GM12872 (cell line): Measurements from ENCODE around the gene NDUFB3.

Experiments used
- CTCF ChIP-seq: IDR thresholded peaks from 3 replicates; pipeline ENCODE4 v1.5.1; 2011; ENCODE audit warnings: low read depth, mild to moderate bottlenecking, low read length, moderate library complexity; ENCODE audit not compliant: insufficient read depth

The NDUFB3 gene

GRCh38 chr2:201074996-201075395, 3.2 kb downstream of the NDUFB3 start:
- no peak for TF ChIP-seq CTCF

DNA sequence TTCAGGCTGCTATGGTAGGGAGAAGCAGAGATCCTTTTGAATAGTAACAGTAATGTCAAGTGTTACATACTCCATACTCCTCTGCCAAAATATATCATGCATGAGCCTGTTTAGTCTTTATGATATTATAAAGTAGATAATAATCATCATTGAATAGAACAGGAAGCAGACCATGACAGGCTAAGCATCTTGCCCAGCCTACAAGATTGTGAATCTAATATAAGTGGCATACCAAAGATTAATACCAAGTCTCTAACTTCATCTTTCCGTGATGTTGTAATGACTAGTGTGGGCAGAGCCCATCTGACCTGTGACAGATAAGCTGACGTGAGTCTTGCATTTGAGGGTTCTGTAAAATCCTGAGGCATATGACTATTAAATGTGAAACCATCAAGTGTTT, 13.1 kb downstream of the NDUFB3 start:
- no peak for TF ChIP-seq CTCF

- TF ChIP-seq CTCF = no peak
These were observed 18.8 kb downstream of the NDUFB3 start for GRCh38 chr2:201090574-201090973.

- TF ChIP-seq CTCF = no peak
These were observed 21.8 kb downstream of the NDUFB3 start for GRCh38 chr2:201093573-201093972.

DNA sequence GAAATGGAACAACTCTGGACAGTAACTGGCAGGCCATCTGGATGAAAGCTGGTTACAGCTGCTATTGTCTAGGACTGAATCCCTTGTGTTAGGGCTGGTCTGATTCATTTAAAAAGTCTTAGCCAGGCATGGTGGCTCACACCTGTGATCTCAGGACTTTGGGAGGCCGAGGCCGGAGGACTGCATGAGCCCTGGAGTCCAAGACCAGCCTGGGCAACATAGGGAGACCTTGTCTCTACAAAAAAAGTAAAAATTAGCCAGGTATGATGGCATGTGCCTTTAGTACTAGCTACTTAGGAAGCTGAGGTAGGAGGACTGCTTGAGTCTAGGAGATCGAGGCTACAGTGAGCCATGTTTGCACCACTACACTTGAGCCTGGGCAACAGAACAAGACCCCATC, 28.7 kb downstream of the NDUFB3 start:
- no peak for TF ChIP-seq CTCF

GRCh38 chr2:201105759-201106158, 34.0 kb downstream of the NDUFB3 start:
- TF ChIP-seq CTCF = no peak

GRCh38 chr2:201107624-201108023, 35.8 kb downstream of the NDUFB3 start:
- TF ChIP-seq CTCF = no peak

DNA sequence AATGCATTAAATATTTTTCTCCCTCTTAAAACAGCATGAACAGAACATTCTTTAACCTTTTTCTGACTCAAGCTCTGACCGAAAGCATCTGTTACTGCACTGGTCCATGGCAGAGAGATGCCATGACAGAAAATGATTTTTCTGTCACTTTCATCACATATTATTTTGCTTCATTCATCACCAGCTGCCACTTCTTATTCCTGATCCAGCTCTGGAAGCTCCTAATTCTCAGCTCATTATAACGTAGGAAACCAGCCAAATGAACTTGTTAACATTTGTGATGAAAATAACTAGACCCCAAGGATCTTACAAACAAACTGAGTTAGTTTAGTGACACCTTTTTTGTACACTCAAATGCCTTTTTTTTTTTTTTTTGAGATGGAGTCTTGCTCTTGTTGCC, 36.5 kb downstream of the NDUFB3 start:
- no peak for TF ChIP-seq CTCF
